Measurements from ENCODE around the gene OTOG. TPM values are rescaled to one million over a fixed set of nuclear protein-coding genes. Genes with fewer than 3 reads are reported as not detected.

Gene OTOG
- total and polyA plus RNA-seq, 11 donors = not detected

- DNase-seq = no peak
- no peak for TF ChIP-seq POLR2A (IDR thresholded peaks at IDR 0.05)
- TF ChIP-seq CTCF (IDR thresholded peaks at IDR 0.05) = no peak
- Histone ChIP-seq H3K36me3 (no peaks in the 10 kb centered on the region), H3K27ac (no peak overlapping the region), H3K27me3 (no peaks in the 10 kb centered on the region), H3K4me3 (no peak overlapping the region), H3K9me3 (no peaks in the 10 kb centered on the region), H3K4me1 (peaks cover 0 to 13% (median under 1%) of the 10 kb centered on the region in 12 donors)
- intact Hi-C loops (cut with DNase I) = loop anchor here in 2 of 10 donors (10.0 kb wide), 1 partner anchor 289 kb away; no protein-coding TSS in a partner anchor
- WGBS, 4 donors = 91 to 94% (median 93%) methylated on average over 7 to 9 of the region's 9 CpGs
- no peak for ATAC-seq
Observed at GRCh38 chr11:17524221-17524620, 22.8 kb upstream of the OTOG start.

GRCh38 chr11:17525570-17525969, 21.5 kb upstream of the OTOG start:
- Histone ChIP-seq H3K36me3 (no peaks in the 10 kb centered on the region), H3K4me1 (peaks cover 0 to 13% (median 1%) of the 10 kb centered on the region in 12 donors), H3K4me3 (no peak overlapping the region), H3K27me3 (no peaks in the 10 kb centered on the region), H3K27ac (no peak overlapping the region), H3K9me3 (no peaks in the 10 kb centered on the region)
- TF ChIP-seq CTCF (IDR thresholded peaks at IDR 0.05) (no peak), POLR2A (IDR thresholded peaks at IDR 0.05) (no peak)
- intact Hi-C loops (cut with DNase I) = loop anchor here in 4 of 10 donors (5.0 to 10.0 kb wide), 3 partner anchors 143 to 293 kb away; no protein-coding TSS in a partner anchor
- ATAC-seq (no peak), DNase-seq (no peak)
- WGBS, 4 donors = 90 to 91% (median 91%) methylated on average over 4 of the region's 4 CpGs

GRCh38 chr11:17526326-17526725, 20.7 kb upstream of the OTOG start:
- H3K27me3 ChIP-seq = no peaks in the 10 kb centered on the region
- ATAC-seq (no peak), DNase-seq (no peak)
- peaks cover 0 to 13% (median 1%) of the 10 kb centered on the region in 12 donors for H3K4me1 ChIP-seq
- H3K4me3 ChIP-seq = no peak overlapping the region
- TF ChIP-seq CTCF (IDR thresholded peaks at IDR 0.05) (no peak), POLR2A (IDR thresholded peaks at IDR 0.05) (no peak)
- no peak overlapping the region for H3K27ac ChIP-seq
- H3K36me3 ChIP-seq = no peaks in the 10 kb centered on the region
- no peaks in the 10 kb centered on the region for H3K9me3 ChIP-seq
- intact Hi-C loops (cut with DNase I) = loop anchor here in 4 of 10 donors (5.0 to 10.0 kb wide), 3 partner anchors 144 to 294 kb away; no protein-coding TSS in a partner anchor
- WGBS, 4 donors = 79 to 92% (median 88%) methylated on average over 12 to 13 of the region's 13 CpGs

- 81 to 92% (median 85%) methylated on average over 13 to 20 of the region's 20 CpGs for WGBS, 4 donors
- intact Hi-C loops (cut with DNase I) = loop anchor here in 4 of 10 donors (5.0 to 10.0 kb wide), 3 partner anchors 145 to 295 kb away; no protein-coding TSS in a partner anchor
- Histone ChIP-seq H3K27me3 (no peaks in the 10 kb centered on the region), H3K4me3 (no peak overlapping the region), H3K27ac (no peak overlapping the region), H3K36me3 (no peaks in the 10 kb centered on the region), H3K4me1 (peaks cover 0 to 18% (median 1%) of the 10 kb centered on the region in 12 donors), H3K9me3 (no peaks in the 10 kb centered on the region)
- ATAC-seq (no peak), DNase-seq (no peak)
- TF ChIP-seq CTCF (IDR thresholded peaks at IDR 0.05) = no peak
- no peak for TF ChIP-seq POLR2A (IDR thresholded peaks at IDR 0.05)
Observed at GRCh38 chr11:17526931-17527627, 20.0 kb upstream of the OTOG start.
